Upper lobe of left lung (tissue), 6 donors: ENCODE measurements around the gene GPS2. TPM values are rescaled to one million over a fixed set of nuclear protein-coding genes. Genes with fewer than 3 reads are reported as not detected.
A peak's percentile ranks its signal among the peaks of the same experiment; 100 is the strongest.

Experiments used
- ATAC-seq, 2 donors: fragments of 200-7000 bp; cut with Tn5 transposase; one replicate each; pipeline ENCODE4 v1.9.1; 2022; ENCODE audit warnings: mild to moderate bottlenecking in 2 of 2, moderate library complexity in 2 of 2; ENCODE audit not compliant: low FRiP score in 2 of 2
- DNase-seq, 2 donors: peaks; one replicate each; pipeline ENCODE4 v3.0.0-alpha.2; 2019 to 2020
- H3K27ac ChIP-seq, 4 donors: fragments of 200-600 bp; sonication (generic); one replicate each; pipeline ENCODE4 v1.5.1; 2016 to 2019
- H3K27me3 ChIP-seq, 4 donors: fragments of 200-600 bp; sonication (generic); one replicate each; pipeline ENCODE4 v1.5.1; 2017 to 2019
- H3K36me3 ChIP-seq, 4 donors: fragments of 200-600 bp; sonication (generic); one replicate each; pipeline ENCODE4 v1.5.1; 2016 to 2019
- H3K4me1 ChIP-seq, 4 donors: fragments of 200-600 bp; sonication (generic); one replicate each; pipeline ENCODE4 v1.5.1; 2018 to 2019
- H3K4me3 ChIP-seq, 4 donors: fragments of 200-600 bp; sonication (generic); one replicate each; pipeline ENCODE4 v1.5.1; 2017 to 2019; ENCODE audit warnings: mild to moderate bottlenecking in 2 of 4, moderate library complexity in 1 of 4
- H3K9me3 ChIP-seq, 4 donors: fragments of 200-600 bp; sonication (generic); one replicate each; pipeline ENCODE4 v1.5.1; 2018 to 2019
- CTCF ChIP-seq, 6 experiments: fragments of 450-650 bp in 4 of 6; fragments of 200-600 bp in 2 of 6; sonication (generic) in 2 of 6; IDR thresholded peaks; one replicate each; pipeline ENCODE4 v1.5.1; 2016 to 2019; ENCODE audit warnings: antibody characterized with exemption in 6 of 6
- EP300 ChIP-seq, 4 donors: sonication (generic); formaldehyde crosslinking; IDR thresholded peaks; one replicate each; pipeline ENCODE4 v1.5.1; 2017; ENCODE audit warnings: antibody characterized with exemption in 4 of 4, control low read depth in 2 of 4
- POLR2A ChIP-seq, 4 donors: fragments of 450-650 bp; IDR thresholded peaks; one replicate each; pipeline ENCODE4 v1.5.1; 2016 to 2017; ENCODE audit warnings: antibody characterized with exemption in 4 of 4, mild to moderate bottlenecking in 2 of 4
- POLR2AphosphoS5 ChIP-seq, 2 donors: sonication (generic); formaldehyde crosslinking; IDR thresholded peaks; one replicate each; pipeline ENCODE4 v1.5.1; 2017; ENCODE audit warnings: antibody characterized with exemption in 2 of 2
- WGBS, 2 donors: methylation state at CpG; one replicate each; pipeline ENCODE4 v1.1.5; 2017 to 2018; 5-methylcytosine and 5-hydroxymethylcytosine counted together
- total RNA-seq, 6 donors: library from RNA; depleted of rRNA in 4 of 6; stranded (reverse); fragments of >200 nt in 4 of 6; gene quantifications; one replicate each; pipeline versions ENCODE4 v1.1.0 to v1.2.1, GENCODE V29; 2016 to 2021
- donor health status: DM: no; HTN: no; CAD: no; lungs with moderate emphysema.
- donor health status: DM: no; HTN: yes; CAD: no; lungs with severe emphysema.

The GPS2 gene
- total RNA-seq, 6 donors from 2014 or later: 55.2 to 109 (median 95.7) TPM

- H3K4me1 ChIP-seq: peaks cover 17 to 32% (median 20%) of the 10 kb centered on the region in 4 donors
- no peaks in the 10 kb centered on the region for H3K9me3 ChIP-seq
- H3K4me3 ChIP-seq: peak within 1 kb of the TSS; percentile 90 to 100 (median 99)
- DNase-seq: peak; percentile 98
- WGBS, 2 donors: 0% methylated on average over 63 to 64 of the region's 64 CpGs
- peaks cover 9 to 26% (median 22%) of the 10 kb centered on the region in 4 donors for H3K36me3 ChIP-seq
- peak within 1 kb of the TSS; percentile 97 to 100 (median 98) for H3K27ac ChIP-seq
- peak; percentile 94 to 97 for ATAC-seq
- TF ChIP-seq CTCF (IDR thresholded peaks at IDR 0.05) (peak in 1 of 6 experiments; percentile 8), EP300 (IDR thresholded peaks at IDR 0.05) (no peak), POLR2A (IDR thresholded peaks at IDR 0.05) (peak in 3 of 4 donors; percentile 57 to 92 (median 85)), POLR2AphosphoS5 (IDR thresholded peaks at IDR 0.05) (peak; percentile 83 to 88)
- H3K27me3 ChIP-seq: no peaks in the 10 kb centered on the region
Measured at GRCh38 chr17:7306911-7307685, 8.1 kb downstream of the GPS2 start, which contains the start of gene EIF5A. Gene EIF5A, plus strand, starts transcription at chr17:7307628. Its CDS starts 2,008 bp downstream, at chr17:7309636.

- WGBS, 2 donors: 94 to 97% methylated on average over 7 of the region's 7 CpGs
- ATAC-seq: no peak
- peaks cover 4 to 18% (median 7%) of the 10 kb centered on the region in 4 donors for H3K4me1 ChIP-seq
Measured at GRCh38 chr17:7304179-7304578, 11.0 kb downstream of the GPS2 start.

DNA sequence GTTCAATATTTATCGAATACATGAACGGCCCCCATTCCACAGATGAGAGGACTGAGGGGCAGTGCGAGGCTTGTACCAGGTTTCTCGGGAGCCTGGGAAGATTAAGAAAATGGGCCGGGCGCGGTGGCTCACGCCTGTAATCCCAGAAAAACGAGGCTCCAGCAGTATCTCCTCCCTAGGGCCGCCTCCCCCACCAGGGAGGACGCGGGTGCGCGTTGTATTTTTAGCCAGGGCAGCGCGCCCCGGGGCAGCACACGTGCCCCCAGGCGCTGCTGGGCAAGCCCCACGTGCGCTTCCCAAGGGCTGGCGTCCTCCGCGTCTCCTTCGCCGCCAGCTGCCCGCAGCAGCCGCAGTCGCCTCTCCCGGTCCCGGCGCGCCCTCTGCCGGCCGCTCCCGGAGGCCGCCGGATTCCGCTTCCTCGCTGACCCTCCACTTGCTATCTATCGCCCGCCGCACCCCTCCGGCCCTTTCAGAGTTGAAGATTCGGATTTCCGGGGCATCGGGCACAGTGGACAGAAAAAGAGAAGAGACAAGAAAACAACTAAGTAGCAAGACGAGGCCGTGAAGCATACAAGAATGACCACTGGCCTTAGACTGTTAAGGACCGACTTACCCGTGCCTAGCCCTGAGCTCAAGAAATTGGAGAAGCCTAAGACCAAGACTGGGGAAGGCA is 18.8 kb downstream of the GPS2 start:
- Histone ChIP-seq H3K27ac (peak overlapping the region in 1 of 4 donors; percentile 30), H3K9me3 (no peaks in the 10 kb centered on the region), H3K27me3 (peaks cover 0 to 16% (median 15%) of the 10 kb centered on the region in 4 donors), H3K36me3 (no peaks in the 10 kb centered on the region), H3K4me1 (peaks cover 24 to 34% (median 25%) of the 10 kb centered on the region in 4 donors), H3K4me3 (peak overlapping the region in 2 of 4 donors; percentile 9 to 20)
- TF ChIP-seq CTCF (IDR thresholded peaks at IDR 0.05): peak; percentile 93 to 98 (median 96)
- TF ChIP-seq POLR2A (IDR thresholded peaks at IDR 0.05): no peak
- TF ChIP-seq POLR2AphosphoS5 (IDR thresholded peaks at IDR 0.05): peak; percentile 29 to 40
- peak in 1 of 4 donors; percentile 57 for TF ChIP-seq EP300 (IDR thresholded peaks at IDR 0.05)
- ATAC-seq (peak; percentile 83 to 95), DNase-seq (peak; percentile 83 to 98)
- 4% methylated on average over 25 to 47 of the region's 51 CpGs for WGBS, 2 donors

More at GRCh38 chr17:7304179-7304578, 11.0 kb downstream of the GPS2 start:
- TF ChIP-seq CTCF (IDR thresholded peaks at IDR 0.05) (no peak), POLR2AphosphoS5 (IDR thresholded peaks at IDR 0.05) (no peak), POLR2A (IDR thresholded peaks at IDR 0.05) (no peak)
- no peaks in the 10 kb centered on the region for H3K36me3 ChIP-seq
- DNase-seq: no peak
- H3K4me3 ChIP-seq: no peak overlapping the region
- no peak overlapping the region for H3K27ac ChIP-seq
- no peaks in the 10 kb centered on the region for H3K9me3 ChIP-seq
- H3K27me3 ChIP-seq: no peaks in the 10 kb centered on the region

DNA sequence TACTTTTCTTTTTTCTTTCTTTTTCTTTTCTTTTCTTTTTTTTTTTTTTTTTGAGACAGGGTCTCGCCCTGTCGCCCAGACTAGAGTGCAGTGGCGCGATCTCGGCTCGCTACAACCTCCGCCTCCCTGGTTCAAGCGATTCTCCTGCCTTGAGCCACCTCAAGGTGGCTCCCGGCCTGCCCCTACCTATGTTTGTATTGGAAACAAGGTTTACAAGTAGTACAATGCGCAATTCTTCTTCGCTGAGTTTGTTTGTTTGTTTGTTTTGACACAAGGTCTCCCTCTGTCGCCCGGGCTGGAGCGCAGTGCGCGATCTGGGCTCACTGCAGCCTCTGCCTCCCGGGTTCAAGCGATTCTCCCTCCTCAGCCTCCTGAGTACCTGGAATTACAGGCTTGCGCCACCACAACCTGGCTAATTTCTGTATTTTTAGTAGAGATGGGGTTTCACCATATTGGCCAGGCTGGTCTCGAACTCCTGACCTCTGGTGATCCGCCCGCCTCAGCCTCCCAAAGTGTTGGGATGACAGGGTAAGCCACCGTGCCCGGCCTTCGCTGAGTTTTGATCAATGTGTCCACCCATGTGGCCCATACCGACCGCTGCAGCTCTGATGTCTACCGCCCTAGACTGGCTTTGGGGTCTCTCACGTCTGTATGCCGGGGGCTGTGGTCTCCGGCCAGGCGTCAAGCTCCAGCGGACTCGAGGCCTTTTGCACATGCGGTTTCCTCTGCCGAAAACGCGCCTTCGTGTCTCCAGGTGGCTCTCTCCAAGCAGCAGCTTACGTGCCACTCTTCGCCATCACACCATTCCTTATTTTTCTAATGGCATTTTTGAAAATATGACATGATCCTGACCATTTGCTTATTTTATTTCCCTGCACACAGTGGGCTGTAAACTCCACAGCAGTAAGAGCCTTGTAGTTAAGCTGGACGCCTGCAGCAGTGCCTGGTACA is 19.7 kb downstream of the GPS2 start:
- Histone ChIP-seq H3K4me3 (peak overlapping the region in 3 of 4 donors; percentile 36 to 46 (median 41)), H3K9me3 (no peaks in the 10 kb centered on the region), H3K4me1 (peaks cover 24 to 34% (median 25%) of the 10 kb centered on the region in 4 donors), H3K27me3 (peaks cover 0 to 16% (median 15%) of the 10 kb centered on the region in 4 donors), H3K27ac (peak overlapping the region in 1 of 4 donors; percentile 30), H3K36me3 (no peaks in the 10 kb centered on the region)
- 60 to 73% methylated on average over 33 to 38 of the region's 42 CpGs for WGBS, 2 donors
- no peak for DNase-seq
- ATAC-seq: no peak
- TF ChIP-seq POLR2AphosphoS5 (IDR thresholded peaks at IDR 0.05) (no peak), POLR2A (IDR thresholded peaks at IDR 0.05) (no peak), CTCF (IDR thresholded peaks at IDR 0.05) (no peak), EP300 (IDR thresholded peaks at IDR 0.05) (no peak)
